ENCODE results near the gene FBLN2. TPM values are rescaled to one million over a fixed set of nuclear protein-coding genes. Genes with fewer than 3 reads are reported as not detected.

FBLN2 gene
- total and polyA plus RNA-seq, 2 of the 13 experiments (the other 11 are each of a cell fraction or from before 2014, with no cell fraction given): not detected

DNA sequence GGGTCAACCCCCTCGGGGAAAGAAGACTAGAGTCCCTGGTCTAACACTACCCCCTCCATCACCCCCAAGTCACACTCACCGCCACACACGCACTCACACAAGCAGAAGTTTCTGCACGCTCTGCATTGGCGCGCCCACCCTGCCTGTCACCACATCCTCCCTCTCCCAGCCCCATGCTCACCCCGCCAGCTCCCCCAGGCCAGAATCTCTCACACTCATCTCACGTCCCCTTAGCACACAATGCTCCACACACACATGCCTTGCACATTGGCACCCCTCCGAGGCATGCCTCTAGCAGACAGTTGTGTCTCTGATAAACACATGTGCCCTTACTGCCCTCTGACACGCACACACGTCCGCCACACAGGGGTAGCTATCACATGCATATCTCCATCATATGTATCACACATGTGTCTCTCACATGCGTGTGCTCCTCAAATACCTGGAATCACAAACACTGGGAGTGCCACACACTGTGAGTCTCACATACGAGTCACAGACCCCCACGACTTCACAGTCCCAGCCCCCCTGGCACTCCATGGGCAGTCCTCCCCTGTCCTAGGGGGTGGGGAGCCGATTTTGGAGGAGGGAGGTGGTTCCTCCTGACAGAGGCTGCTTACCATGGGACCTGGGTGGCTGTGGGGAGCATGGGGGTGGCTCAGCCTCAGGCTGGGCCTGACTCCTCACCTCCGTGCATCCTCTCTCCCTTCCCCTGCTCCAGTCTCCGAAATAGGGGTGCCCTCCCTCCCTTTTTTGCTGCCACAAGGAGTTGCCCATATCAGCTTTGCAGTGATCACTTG lies 898 bp downstream of the FBLN2 start (continued):
- TF ChIP-seq, protein P1, sequence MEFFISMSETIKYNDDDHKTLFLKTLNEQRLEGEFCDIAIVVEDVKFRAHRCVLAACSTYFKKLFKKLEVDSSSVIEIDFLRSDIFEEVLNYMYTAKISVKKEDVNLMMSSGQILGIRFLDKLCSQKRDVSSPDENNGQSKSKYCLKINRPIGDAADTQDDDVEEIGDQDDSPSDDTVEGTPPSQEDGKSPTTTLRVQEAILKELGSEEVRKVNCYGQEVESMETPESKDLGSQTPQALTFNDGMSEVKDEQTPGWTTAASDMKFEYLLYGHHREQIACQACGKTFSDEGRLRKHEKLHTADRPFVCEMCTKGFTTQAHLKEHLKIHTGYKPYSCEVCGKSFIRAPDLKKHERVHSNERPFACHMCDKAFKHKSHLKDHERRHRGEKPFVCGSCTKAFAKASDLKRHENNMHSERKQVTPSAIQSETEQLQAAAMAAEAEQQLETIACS (CRISPR knock-in tag; IDR thresholded peaks at IDR 0.05): no peak
- TF ChIP-seq ZNF709 (CRISPR knock-in tag; IDR thresholded peaks at IDR 0.05) (no peak), TBX2 (CRISPR knock-in tag; IDR thresholded peaks at IDR 0.05; ENCODE audit: borderline replicate concordance) (no peak)
- TF ChIP-seq, protein P2, sequence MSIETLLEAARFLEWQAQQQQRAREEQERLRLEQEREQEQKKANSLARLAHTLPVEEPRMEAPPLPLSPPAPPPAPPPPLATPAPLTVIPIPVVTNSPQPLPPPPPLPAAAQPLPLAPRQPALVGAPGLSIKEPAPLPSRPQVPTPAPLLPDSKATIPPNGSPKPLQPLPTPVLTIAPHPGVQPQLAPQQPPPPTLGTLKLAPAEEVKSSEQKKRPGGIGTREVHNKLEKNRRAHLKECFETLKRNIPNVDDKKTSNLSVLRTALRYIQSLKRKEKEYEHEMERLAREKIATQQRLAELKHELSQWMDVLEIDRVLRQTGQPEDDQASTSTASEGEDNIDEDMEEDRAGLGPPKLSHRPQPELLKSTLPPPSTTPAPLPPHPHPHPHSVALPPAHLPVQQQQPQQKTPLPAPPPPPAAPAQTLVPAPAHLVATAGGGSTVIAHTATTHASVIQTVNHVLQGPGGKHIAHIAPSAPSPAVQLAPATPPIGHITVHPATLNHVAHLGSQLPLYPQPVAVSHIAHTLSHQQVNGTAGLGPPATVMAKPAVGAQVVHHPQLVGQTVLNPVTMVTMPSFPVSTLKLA (IDR thresholded peaks at IDR 0.05): peak; percentile 39

DNA sequence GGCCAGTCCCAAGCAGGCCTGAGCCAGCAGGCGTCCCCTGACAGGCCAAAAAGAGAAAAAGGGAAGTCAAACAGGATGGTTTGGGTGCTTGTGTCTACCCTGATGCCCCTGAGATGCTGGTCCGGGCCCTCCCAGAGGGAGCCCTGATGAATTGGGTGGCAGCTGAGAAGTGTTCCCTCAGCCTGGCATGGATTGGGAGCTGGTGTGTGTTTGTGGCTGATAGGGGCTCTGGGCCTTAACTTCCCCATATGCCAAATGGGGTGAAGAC lies 1.4 kb downstream of the FBLN2 start:
- Histone ChIP-seq H3K4me2 (ENCODE audit: low read depth, low read length) (no peak overlapping the region), H3K4me3 (replicated peaks in 1 of 3; ENCODE audit: insufficient read depth in 1 of 3, low read depth in 2 of 3, low read length in 3 of 3) (no peak overlapping the region), H3K36me3 (replicated peaks in 1 of 2; ENCODE audit: control insufficient read depth in 1 of 2, insufficient read depth in 2 of 2, low read length in 2 of 2) (no peaks in the 10 kb centered on the region), H4K20me1 (ENCODE audit: insufficient read depth, low read length) (peaks cover 3% of the 10 kb centered on the region; the same call in 1 of the 2 replicates), H3K27me3 (ENCODE audit: control insufficient read depth in 1 of 2, insufficient read depth in 2 of 2, low read length in 2 of 2) (peaks cover 11 to 78% of the 10 kb centered on the region in 2 experiments), H3K9me3 (ENCODE audit: low read length) (no peaks in the 10 kb centered on the region), H2AFZ (ENCODE audit: low read length) (no peak overlapping the region), H3K27ac (ENCODE audit: extremely low read length, insufficient read depth, low read length) (no peak overlapping the region), H3K79me2 (ENCODE audit: insufficient read depth, low read length) (no peaks in the 10 kb centered on the region), H3K4me1 (ENCODE audit: insufficient read depth, low read length) (no peaks in the 10 kb centered on the region), H3K9ac (ENCODE audit: insufficient read depth, low read depth, low read length) (no peak overlapping the region)
- ATAC-seq (no peak), DNase-seq (ENCODE audit: low spot score) (no peak), FAIRE-seq (no peak)
- 17% methylated on average over 2 of the region's 2 CpGs for WGBS (ENCODE audit: low lambda C conversion rate)
- no TSS peak for BruUV-seq (replicated peaks)
- in situ Hi-C loops (cut with HindIII; ENCODE audit: extremely low pct_ligation_motif_present, low pct_unique_long_range_greater_than_20kb): no loop called here
- ChIA-PET POLR2A (no interaction called here), CTCF (ENCODE audit: low intra/inter-chr PET ratio, low total read pairs) (no interaction called here)
- intact Hi-C loops (cut with micrococcal nuclease; ENCODE audit: unreplicated experiment): no loop called here
- no peak for TF ChIP-seq HES4 (CRISPR knock-in tag; IDR thresholded peaks at IDR 0.05; ENCODE audit: borderline replicate concordance)
- no peak for TF ChIP-seq ZNF670 (CRISPR knock-in tag; IDR thresholded peaks at IDR 0.05; ENCODE audit: borderline replicate concordance)
- no peak for TF ChIP-seq TFAP4 (IDR thresholded peaks at IDR 0.05; ENCODE audit: borderline replicate concordance, low read depth)
- TF ChIP-seq ZBTB38 (CRISPR knock-in tag; IDR thresholded peaks at IDR 0.05): no peak
- TF ChIP-seq GATAD1 (CRISPR knock-in tag; IDR thresholded peaks at IDR 0.05): no peak
- TF ChIP-seq PRPF4 (IDR thresholded peaks at IDR 0.05; ENCODE audit: low read depth, low read length, poor library complexity, severe bottlenecking): no peak
- TF ChIP-seq STAG1 (CRISPR knock-in tag; IDR thresholded peaks at IDR 0.05): no peak
- TF ChIP-seq HDAC2 (CRISPR knock-in tag; IDR thresholded peaks at IDR 0.05): no peak
- no peak for TF ChIP-seq SIX4 (CRISPR knock-in tag; IDR thresholded peaks at IDR 0.05)
- TF ChIP-seq, protein P3, sequence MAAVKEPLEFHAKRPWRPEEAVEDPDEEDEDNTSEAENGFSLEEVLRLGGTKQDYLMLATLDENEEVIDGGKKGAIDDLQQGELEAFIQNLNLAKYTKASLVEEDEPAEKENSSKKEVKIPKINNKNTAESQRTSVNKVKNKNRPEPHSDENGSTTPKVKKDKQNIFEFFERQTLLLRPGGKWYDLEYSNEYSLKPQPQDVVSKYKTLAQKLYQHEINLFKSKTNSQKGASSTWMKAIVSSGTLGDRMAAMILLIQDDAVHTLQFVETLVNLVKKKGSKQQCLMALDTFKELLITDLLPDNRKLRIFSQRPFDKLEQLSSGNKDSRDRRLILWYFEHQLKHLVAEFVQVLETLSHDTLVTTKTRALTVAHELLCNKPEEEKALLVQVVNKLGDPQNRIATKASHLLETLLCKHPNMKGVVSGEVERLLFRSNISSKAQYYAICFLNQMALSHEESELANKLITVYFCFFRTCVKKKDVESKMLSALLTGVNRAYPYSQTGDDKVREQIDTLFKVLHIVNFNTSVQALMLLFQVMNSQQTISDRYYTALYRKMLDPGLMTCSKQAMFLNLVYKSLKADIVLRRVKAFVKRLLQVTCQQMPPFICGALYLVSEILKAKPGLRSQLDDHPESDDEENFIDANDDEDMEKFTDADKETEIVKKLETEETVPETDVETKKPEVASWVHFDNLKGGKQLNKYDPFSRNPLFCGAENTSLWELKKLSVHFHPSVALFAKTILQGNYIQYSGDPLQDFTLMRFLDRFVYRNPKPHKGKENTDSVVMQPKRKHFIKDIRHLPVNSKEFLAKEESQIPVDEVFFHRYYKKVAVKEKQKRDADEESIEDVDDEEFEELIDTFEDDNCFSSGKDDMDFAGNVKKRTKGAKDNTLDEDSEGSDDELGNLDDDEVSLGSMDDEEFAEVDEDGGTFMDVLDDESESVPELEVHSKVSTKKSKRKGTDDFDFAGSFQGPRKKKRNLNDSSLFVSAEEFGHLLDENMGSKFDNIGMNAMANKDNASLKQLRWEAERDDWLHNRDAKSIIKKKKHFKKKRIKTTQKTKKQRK (IDR thresholded peaks at IDR 0.05; ENCODE audit: low read length): no peak
- TF ChIP-seq KMT2A (CRISPR knock-in tag; IDR thresholded peaks at IDR 0.05): no peak
- TF ChIP-seq HDAC1 (CRISPR knock-in tag; IDR thresholded peaks at IDR 0.05): no peak
- TF ChIP-seq ZNF337 (CRISPR knock-in tag; IDR thresholded peaks at IDR 0.05; ENCODE audit: borderline replicate concordance, low read depth): no peak
- no peak for TF ChIP-seq ZFP36L1 (CRISPR knock-in tag; IDR thresholded peaks at IDR 0.05)

Data from HepG2 (cell line).